Posterior vena cava (tissue), 2 donors: Measurements from ENCODE around the gene TAS1R2. TPM values are rescaled to one million over a fixed set of nuclear protein-coding genes. Genes with fewer than 3 reads are reported as not detected.

Experiments used
- DNase-seq: peaks from one replicate; pipeline ENCODE4 v3.0.0-alpha.2; 2020; ENCODE audit warnings: low spot score
- intact Hi-C, 2 donors: fragments of 100-400 bp; cut with DNase I; formaldehyde crosslinking; loops; one replicate each; pipeline versions ENCODE4 v1.14.1 to v1.14.2; 2022 to 2023
- total RNA-seq, 2 donors: library from RNA; stranded (reverse); fragmentation: NEBNext Ultra II Directional; extraction: Animal tissue kit (Norgen Biotek cat#: 25700); gene quantifications; one replicate each; pipeline ENCODE4 v1.2.1, GENCODE V29; 2021
- donor health status: DM: yes; HTN: yes; CAD: no.
- donor health status: DM: yes; HTN: yes; CAD: no.

The TAS1R2 gene
- total RNA-seq, 2 donors from 2014 or later = not detected

DNA sequence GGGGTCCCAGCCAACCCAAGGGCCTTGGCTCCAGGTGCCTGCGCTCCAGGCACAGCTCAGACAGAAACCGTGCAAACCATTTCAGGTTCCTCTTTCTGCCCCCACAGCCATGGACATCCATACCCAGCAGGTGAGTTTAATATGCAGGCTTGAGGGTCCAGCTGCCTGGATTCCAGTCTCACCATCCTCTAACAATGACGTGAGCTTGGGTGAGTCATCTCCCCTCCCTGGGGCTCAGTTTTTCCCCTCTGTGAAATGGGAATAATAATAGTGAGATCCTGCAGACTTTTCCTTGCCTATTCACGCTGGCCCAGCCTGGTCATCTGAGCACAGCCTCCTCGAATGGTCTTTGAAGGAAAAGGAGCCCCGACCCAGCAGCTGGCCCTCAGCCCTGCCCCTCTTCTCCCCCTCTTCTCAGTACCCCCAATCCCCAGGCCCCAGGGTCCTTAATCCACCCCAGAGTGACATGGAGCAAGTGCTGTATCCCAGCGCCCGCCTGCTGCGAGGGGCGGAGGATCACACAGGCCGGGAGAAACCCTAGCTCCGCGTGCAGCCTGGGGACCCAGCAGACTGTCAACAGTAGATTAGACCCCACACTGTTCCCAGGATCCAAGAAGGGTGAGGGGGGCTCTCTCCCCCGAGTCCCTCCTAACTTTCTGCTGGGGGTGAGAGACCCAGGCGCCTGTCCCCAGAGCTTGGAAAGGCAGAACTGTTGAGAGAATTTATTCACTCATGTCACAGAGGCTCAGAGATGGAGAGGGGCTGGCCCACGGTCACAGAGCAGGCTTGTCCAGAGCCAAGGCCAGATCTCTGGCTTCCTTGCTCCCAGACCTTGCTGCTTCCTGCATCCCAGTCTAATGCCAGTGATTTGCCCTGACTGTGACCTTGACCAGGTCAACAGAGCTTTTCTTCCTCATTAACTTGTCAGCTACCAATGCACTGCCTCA is 49.2 kb downstream of the TAS1R2 start:
- peak; percentile 64 for DNase-seq
- intact Hi-C loops = no loop called here

- DNase-seq = peak; percentile 63
- intact Hi-C loops = no loop called here
Measured at GRCh38 chr1:18808550-18808949, 50.9 kb downstream of the TAS1R2 start.

DNA sequence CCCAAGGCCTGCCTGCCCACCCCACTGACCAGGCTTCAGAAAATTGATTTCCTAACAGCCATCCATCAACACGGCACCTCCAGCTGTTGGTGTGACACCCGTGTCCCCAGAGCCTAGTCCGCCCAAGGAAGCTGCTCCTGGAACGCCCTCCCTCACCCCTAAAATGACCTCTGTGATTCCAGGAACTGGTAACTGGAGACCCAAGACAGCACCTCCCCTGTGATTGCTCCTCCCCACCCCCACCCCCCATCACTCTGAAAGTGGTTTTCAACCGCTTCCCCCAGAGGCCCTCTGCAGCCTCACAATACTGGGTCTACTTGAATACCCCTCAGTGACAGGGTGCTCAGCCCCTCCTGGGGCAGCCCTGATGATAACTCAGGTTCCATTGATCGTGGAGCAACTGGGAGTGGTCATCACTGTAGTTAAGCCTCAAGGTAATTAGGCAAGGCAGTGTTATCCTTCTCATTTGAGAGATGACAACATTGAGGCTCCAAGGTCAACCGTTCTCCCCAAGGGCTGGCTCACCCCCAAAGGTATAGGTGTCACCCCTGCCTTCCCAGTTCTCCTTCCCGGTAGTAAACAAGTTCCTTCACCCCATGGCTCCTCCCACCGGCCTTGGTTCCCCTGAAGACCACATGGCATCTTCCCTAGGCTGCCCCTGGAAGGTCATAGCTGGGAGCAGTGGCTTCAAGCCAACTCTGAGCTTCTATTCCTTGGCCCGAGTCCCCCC is 52.0 kb downstream of the TAS1R2 start:
- intact Hi-C loops = no loop called here
- no peak for DNase-seq

GRCh38 chr1:18805925-18806849 is 53.3 kb downstream of the TAS1R2 start:
- intact Hi-C loops = no loop called here
- no peak for DNase-seq

DNA sequence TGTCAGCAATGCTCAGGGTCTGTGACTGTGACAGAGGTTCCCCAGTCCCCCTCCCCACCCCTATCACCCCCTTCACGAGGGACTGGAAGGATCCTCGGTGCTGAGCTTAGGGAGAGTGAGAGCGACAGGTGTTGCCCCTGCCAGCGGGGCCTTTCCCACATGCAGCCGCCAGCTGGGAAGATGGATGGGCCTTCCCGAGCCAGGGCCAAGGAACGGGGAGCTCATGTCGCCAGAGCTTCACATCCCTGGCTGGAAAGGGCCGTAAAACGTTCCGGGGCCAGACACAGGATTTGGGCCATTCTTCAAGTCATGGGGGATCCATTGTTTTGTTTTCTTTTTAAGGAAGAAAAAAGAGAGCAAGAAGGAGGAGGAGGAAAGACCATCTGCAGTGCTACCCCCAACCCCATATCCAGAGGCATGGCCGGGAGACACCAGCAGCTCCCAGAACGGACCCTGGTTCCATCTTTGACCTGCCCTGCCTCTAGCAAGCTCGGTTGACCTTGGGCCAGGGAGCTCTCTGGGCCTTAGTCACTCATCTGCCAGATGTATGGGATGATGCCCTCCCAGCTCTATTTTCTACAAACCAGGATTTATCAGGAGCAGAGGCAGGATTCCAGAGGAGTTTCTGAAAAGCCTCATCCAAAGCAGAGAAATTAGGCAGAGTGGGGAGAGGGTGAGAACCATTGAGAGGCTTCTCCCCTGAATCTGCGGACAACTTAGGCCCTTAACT is 54.1 kb downstream of the TAS1R2 start:
- intact Hi-C loops = no loop called here
- no peak for DNase-seq

GRCh38 chr1:18803851-18804250 is 55.6 kb downstream of the TAS1R2 start:
- intact Hi-C loops = no loop called here
- DNase-seq = no peak

DNA sequence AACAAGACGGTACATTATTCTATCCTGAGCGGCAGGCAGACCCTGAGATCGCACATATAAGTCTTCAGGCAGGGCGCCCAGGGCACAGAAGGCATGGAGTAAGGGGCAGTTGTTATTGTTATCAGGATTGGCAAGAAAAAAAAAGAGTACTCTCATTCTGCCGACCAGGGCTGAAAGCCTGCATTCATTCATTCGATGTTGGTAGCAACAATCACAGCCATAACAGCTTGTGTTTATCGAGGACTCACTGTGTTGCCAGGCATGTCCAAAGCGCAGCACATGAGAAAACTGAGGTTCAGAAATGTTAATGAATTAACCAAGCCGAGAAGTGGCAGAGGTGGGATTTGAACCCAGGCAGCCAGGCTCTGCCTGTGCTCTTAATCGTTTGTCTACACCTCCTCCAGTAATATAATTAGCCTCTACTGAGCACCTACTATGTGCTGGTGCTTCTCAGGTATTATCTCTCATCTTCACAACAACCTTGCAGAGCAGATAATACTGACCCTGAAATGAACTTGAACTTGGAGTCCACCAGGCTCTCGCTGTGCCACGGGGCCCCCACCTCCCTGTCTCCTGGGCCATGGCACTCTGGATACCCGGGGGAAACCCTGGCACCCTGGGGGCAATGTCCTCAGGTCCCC is 56.2 kb downstream of the TAS1R2 start:
- no peak for DNase-seq
- intact Hi-C loops = no loop called here

- DNase-seq = no peak
- intact Hi-C loops = no loop called here
Measured at GRCh38 chr1:18802231-18802630, 57.2 kb downstream of the TAS1R2 start.

DNA sequence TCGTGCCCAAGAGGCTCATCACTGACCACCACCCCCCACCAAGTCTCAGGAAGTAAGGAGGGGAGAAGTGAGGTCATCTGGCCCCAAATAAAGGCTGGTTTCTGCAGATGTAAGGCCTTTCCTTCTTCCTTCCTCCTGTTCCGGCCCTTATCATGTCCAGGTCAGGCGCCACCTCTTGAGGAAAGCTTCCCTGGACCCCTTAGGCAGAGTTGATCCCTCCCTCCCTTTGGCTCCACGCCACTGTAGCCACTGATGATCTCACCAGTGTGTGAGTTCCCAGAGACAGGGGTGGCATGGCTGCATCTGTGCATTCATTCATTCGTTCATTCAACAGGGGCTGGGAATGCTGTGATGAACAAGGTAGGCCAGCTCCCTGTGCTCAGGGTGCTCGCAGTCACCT is 59.2 kb downstream of the TAS1R2 start:
- DNase-seq = peak; percentile 45
- intact Hi-C loops = no loop called here

DNA sequence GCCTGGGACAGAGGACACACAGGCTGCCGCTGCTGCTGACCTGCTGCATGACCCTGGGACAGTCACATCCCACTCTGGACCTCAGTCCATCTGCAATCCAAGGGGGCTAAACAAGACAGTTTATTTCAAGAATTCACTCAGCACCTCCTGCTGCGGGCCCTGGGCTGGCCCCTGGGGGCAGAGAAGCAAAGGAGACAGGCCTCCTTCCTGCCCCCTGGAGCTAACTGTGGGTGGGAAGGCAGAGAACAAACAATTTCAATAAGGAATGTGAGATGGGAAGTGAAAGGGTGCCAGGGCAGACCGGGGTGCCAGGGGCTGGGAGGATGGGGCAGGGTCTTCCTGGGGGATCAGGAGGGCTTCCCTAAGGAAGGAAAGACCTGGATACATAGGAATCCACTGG is 60.0 kb downstream of the TAS1R2 start:
- intact Hi-C loops = no loop called here
- no peak for DNase-seq

- intact Hi-C loops = no loop called here
- no peak for DNase-seq
Measured at GRCh38 chr1:18798946-18799345, 60.5 kb downstream of the TAS1R2 start.

DNA sequence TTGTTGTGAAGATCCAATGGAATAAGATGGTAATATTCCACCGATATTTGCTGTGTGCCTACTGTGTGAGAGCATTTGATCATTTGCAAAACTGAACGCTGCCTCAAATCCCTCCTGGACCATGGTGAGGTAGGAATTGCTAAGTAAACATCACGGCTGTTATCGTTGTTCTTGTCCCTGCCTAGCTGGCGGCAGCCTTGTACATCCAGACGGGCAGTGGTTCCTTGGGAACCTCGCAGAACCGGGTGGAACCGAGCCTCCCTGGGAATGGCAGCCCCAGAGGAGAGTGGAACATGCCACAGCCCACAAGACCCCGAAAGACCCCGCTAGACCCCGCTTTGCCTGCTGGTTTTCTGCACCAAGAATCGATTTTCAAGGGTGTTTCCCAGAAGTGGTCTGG is 60.9 kb downstream of the TAS1R2 start:
- DNase-seq = no peak
- intact Hi-C loops = no loop called here

- no peak for DNase-seq
- intact Hi-C loops = no loop called here
Measured at GRCh38 chr1:18796950-18797349, 62.5 kb downstream of the TAS1R2 start.

GRCh38 chr1:18795002-18795689 is 64.3 kb downstream of the TAS1R2 start:
- DNase-seq = no peak
- intact Hi-C loops = no loop called here

DNA sequence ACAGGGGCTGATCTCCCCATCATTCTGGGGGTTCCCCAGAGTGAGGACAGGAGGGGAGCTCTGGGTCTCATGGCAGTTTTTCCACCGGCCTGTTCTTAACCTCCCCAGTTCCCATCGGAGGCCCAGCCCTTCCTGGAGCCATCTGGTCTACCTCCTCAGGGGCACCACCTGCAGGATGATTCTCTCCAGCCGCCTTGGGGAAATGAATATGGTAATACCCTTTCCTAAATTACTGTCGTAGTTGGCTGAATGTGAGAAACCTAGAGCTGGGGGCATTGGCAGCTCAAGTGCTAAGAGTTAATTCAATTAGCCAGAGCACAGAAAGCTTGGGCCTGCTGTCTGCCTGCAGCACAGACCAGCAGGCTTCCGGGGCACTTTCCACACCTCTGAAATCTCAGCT is 64.9 kb downstream of the TAS1R2 start:
- no peak for DNase-seq
- intact Hi-C loops = no loop called here

DNA sequence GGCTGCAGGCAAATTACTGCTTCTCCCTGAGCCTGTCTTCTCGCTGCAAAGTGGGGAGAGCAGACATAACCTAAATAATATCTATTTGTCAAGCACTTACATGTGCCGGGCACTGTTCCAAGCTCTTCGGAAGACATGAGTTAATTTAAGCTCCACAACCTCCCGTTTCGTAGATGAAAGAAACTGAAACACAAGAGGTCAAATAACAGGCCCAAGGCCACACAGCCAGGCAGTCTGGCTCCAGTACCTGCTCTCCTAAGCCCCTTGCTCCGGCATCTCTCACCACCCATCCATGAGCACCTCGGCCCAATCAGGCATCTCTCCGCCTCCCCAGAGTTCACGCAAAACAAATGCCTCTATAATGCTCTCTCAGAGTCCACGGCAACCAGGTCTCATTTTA is 65.4 kb downstream of the TAS1R2 start:
- DNase-seq = no peak

DNA sequence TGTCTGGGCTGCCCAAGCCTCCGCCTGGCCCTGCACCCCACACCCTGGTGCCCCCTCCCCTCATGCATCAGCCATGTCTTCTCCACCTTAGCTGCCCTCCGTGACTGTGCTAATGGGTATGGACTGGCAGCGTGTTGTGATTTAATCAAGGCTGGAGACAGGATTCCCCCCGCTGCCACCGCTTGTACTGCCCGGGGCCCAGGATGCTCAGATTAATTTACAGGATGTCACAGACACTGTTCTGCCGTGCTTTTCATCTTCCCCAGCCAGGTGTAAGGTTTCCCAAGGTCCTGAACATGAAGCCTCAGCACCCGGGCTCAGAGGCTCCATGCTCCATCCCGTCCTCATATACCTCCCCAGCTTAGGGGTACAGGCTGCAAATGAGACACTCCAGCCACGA is 66.3 kb downstream of the TAS1R2 start:
- intact Hi-C loops = no loop called here

More for the DNA sequence above, 65.4 kb downstream of the TAS1R2 start:
- intact Hi-C loops = no loop called here

GRCh38 chr1:18792747-18793146 is 66.7 kb downstream of the TAS1R2 start:
- DNase-seq = no peak
- intact Hi-C loops = no loop called here

More for the DNA sequence above, 66.3 kb downstream of the TAS1R2 start:
- no peak for DNase-seq
